HEK293 (cell line): ENCODE data around the gene ZNF524.
A peak's percentile ranks its signal among the peaks of the same experiment; 100 is the strongest.

Source experiments
- CTCF ChIA-PET: fragments of 350-600 bp; formaldehyde crosslinking; extraction: SDS; loops from one replicate; lab custom pipeline; 2021; ENCODE audit warnings: antibody characterized with exemption; lab: Yijun Ruan, JAX
- POLR2A ChIA-PET: fragments of 300-600 bp; formaldehyde crosslinking; extraction: SDS; loops from one replicate; lab custom pipeline; 2020; ENCODE audit warnings: antibody characterized with exemption, inconsistent platforms; lab: Yijun Ruan, JAX
- H3K27ac ChIP-seq: fragments of 200-500 bp; sonication (Bioruptor generic); 2 replicates; pipeline ENCODE4 v1.5.1; 2014; ENCODE audit warnings: low read depth, low read length, control low read depth, inconsistent platforms; ENCODE audit errors: extremely low read depth
- H3K36me3 ChIP-seq, 2 experiments: fragments of 200-500 bp in 1 of 2; sonication (Bioruptor generic) in 1 of 2; 1 replicate in 1 of 2; 2 replicates in 1 of 2; pipeline ENCODE4 v1.5.1; 2014 to 2017; ENCODE audit warnings: inconsistent platforms in 2 of 2, low read length in 2 of 2; ENCODE audit not compliant: control insufficient read depth in 2 of 2, insufficient read depth in 1 of 2
- H3K4me1 ChIP-seq: fragments of 200-500 bp; sonication (Bioruptor generic); 2 replicates; pipeline ENCODE4 v1.5.1; 2014; ENCODE audit warnings: mild to moderate bottlenecking, low read length, inconsistent platforms; ENCODE audit not compliant: control insufficient read depth, insufficient read depth
- H3K4me3 ChIP-seq: 2 replicates; pipeline ENCODE4 v1.5.1; 2011; ENCODE audit warnings: low read depth, mild to moderate bottlenecking, control low read depth, low read length, moderate library complexity
- H3K9me3 ChIP-seq: fragments of 200-500 bp; sonication (Bioruptor generic); 2 replicates; pipeline ENCODE4 v1.5.1; 2014; ENCODE audit warnings: low read depth, low read length, inconsistent platforms; ENCODE audit not compliant: control insufficient read depth, insufficient read depth
- ATF2 ChIP-seq: fragments of 450-650 bp; formaldehyde crosslinking; IDR thresholded peaks from 2 replicates; pipeline ENCODE4 v1.5.1; 2016; ENCODE audit warnings: missing biosample characterization, missing genetic modification characterization, low read depth
- BCL11A ChIP-seq: fragments of 450-650 bp; formaldehyde crosslinking; IDR thresholded peaks from 2 replicates; pipeline ENCODE4 v1.5.1; 2016; ENCODE audit warnings: low read depth, missing biosample characterization, missing genetic modification characterization
- BCL6B ChIP-seq: fragments of 450-650 bp; formaldehyde crosslinking; IDR thresholded peaks from 2 replicates; pipeline ENCODE4 v1.5.1; 2017; ENCODE audit warnings: missing biosample characterization, missing genetic modification characterization
- GFI1B ChIP-seq: fragments of 450-650 bp; formaldehyde crosslinking; IDR thresholded peaks from 2 replicates; pipeline ENCODE4 v1.5.1; 2016; ENCODE audit warnings: missing biosample characterization, missing genetic modification characterization
- GLIS1 ChIP-seq: fragments of 450-650 bp; formaldehyde crosslinking; IDR thresholded peaks from 2 replicates; pipeline ENCODE4 v1.5.1; 2016; ENCODE audit warnings: missing biosample characterization, missing genetic modification characterization
- KLF1 ChIP-seq: fragments of 450-650 bp; formaldehyde crosslinking; IDR thresholded peaks from 2 replicates; pipeline ENCODE4 v1.5.1; 2016; ENCODE audit warnings: missing biosample characterization, missing genetic modification characterization
- KLF8 ChIP-seq: fragments of 450-650 bp; formaldehyde crosslinking; IDR thresholded peaks from 2 replicates; pipeline ENCODE4 v1.5.1; 2016; ENCODE audit warnings: missing biosample characterization, missing genetic modification characterization
- KLF9 ChIP-seq: fragments of 450-650 bp; formaldehyde crosslinking; IDR thresholded peaks from 2 replicates; pipeline ENCODE4 v1.5.1; 2016; ENCODE audit warnings: missing biosample characterization, missing genetic modification characterization, low read depth
- PATZ1 ChIP-seq: fragments of 450-650 bp; formaldehyde crosslinking; IDR thresholded peaks from 2 replicates; pipeline ENCODE4 v1.5.1; 2016; ENCODE audit warnings: missing biosample characterization, missing genetic modification characterization
- SP2 ChIP-seq: fragments of 450-650 bp; formaldehyde crosslinking; IDR thresholded peaks from 2 replicates; pipeline ENCODE4 v1.5.1; 2016; ENCODE audit warnings: missing biosample characterization, missing genetic modification characterization
- SP3 ChIP-seq: fragments of 450-650 bp; formaldehyde crosslinking; IDR thresholded peaks from 2 replicates; pipeline ENCODE4 v1.5.1; 2016; ENCODE audit warnings: missing biosample characterization, missing genetic modification characterization
- ZBTB10 ChIP-seq: fragments of 450-650 bp; formaldehyde crosslinking; IDR thresholded peaks from 2 replicates; pipeline ENCODE4 v1.5.1; 2016; ENCODE audit warnings: missing biosample characterization, missing genetic modification characterization
- ZBTB26 ChIP-seq: fragments of 450-650 bp; formaldehyde crosslinking; optimal IDR thresholded peaks from 2 replicates; pipeline ENCODE3; 2016; ENCODE audit warnings: missing biosample characterization, mild to moderate bottlenecking, missing genetic modification characterization
- ZBTB8A ChIP-seq: fragments of 450-650 bp; formaldehyde crosslinking; IDR thresholded peaks from 2 replicates; pipeline ENCODE4 v1.5.1; 2016; ENCODE audit warnings: missing biosample characterization, missing genetic modification characterization
- ZEB2 ChIP-seq: fragments of 450-650 bp; formaldehyde crosslinking; IDR thresholded peaks from 2 replicates; pipeline ENCODE4 v1.5.1; 2016; ENCODE audit warnings: missing biosample characterization, missing genetic modification characterization
- ZNF175 ChIP-seq: fragments of 450-650 bp; formaldehyde crosslinking; IDR thresholded peaks from 2 replicates; pipeline ENCODE4 v1.5.1; 2016; ENCODE audit warnings: missing biosample characterization, missing genetic modification characterization
- ZNF239 ChIP-seq: fragments of 450-650 bp; formaldehyde crosslinking; IDR thresholded peaks from 2 replicates; pipeline ENCODE4 v1.5.1; 2016; ENCODE audit warnings: missing biosample characterization, missing genetic modification characterization
- ZNF24 ChIP-seq: fragments of 450-650 bp; formaldehyde crosslinking; IDR thresholded peaks from 2 replicates; pipeline ENCODE4 v1.5.1; 2016; ENCODE audit warnings: missing biosample characterization, missing genetic modification characterization
- ZNF366 ChIP-seq: fragments of 450-650 bp; formaldehyde crosslinking; conservative IDR thresholded peaks from 2 replicates; pipeline ENCODE4 v1.5.1; 2016; ENCODE audit warnings: missing biosample characterization, missing genetic modification characterization
- ZNF449 ChIP-seq: fragments of 450-650 bp; formaldehyde crosslinking; IDR thresholded peaks from 2 replicates; pipeline ENCODE4 v1.5.1; 2017; ENCODE audit warnings: missing biosample characterization, mild to moderate bottlenecking, missing genetic modification characterization, moderate library complexity
- ZNF544 ChIP-seq: fragments of 450-650 bp; formaldehyde crosslinking; IDR thresholded peaks from 2 replicates; pipeline ENCODE4 v1.5.0; 2017; ENCODE audit warnings: missing biosample characterization, missing genetic modification characterization
- ZNF580 ChIP-seq: fragments of 450-650 bp; formaldehyde crosslinking; IDR thresholded peaks from 2 replicates; pipeline ENCODE4 v1.5.1; 2016; ENCODE audit warnings: missing biosample characterization, missing genetic modification characterization

The ZNF524 gene

GRCh38 chr19:55605207-55605636 is 5.1 kb downstream of the ZNF524 start (continued):
- TF ChIP-seq ATF2 (tag by site-specific recombination) (no peak), PATZ1 (tag by site-specific recombination) (peak; percentile 81), ZBTB26 (tag by site-specific recombination) (peak; percentile 65), SP2 (tag by site-specific recombination) (peak; percentile 87), ZEB2 (tag by site-specific recombination) (peak; percentile 44), KLF9 (tag by site-specific recombination) (peak; percentile 96), ZNF24 (0 out of 2 replicates have a peak, but pooled peaks have one; percentile 8), KLF8 (tag by site-specific recombination) (peak; percentile 67; the same call in 1 of the 2 replicates), SP3 (tag by site-specific recombination) (peak; percentile 88), GLIS1 (tag by site-specific recombination) (peak; percentile 58; the same call in 1 of the 2 replicates), BCL6B (tag by site-specific recombination) (no peak), KLF1 (tag by site-specific recombination) (peak; percentile 25), ZBTB10 (tag by site-specific recombination) (0 out of 2 replicates have a peak, but pooled peaks have one; percentile 6), ZNF366 (tag by site-specific recombination) (peak; percentile 74), ZNF239 (no peak), ZBTB8A (tag by site-specific recombination) (peak; percentile 62)
- TF ChIP-seq, all 188 proteins: peak for 20

- ChIA-PET POLR2A (interaction anchor here (0.5 to 4.5 kb wide), 24 partner anchors 16 to 489 kb away, joined by 3 to 75 read pairs (median 4); partner anchors contain the start of genes ISOC2, PPP1R12C, U2AF2 and UBE2S), CTCF (interaction anchor here (0.5 to 3.1 kb wide), 40 partner anchors 8 to 1737 kb away, joined by 3 to 50 read pairs (median 4); partner anchors contain the start of genes ISOC2, KMT5C, SBK2 and ZNF579)
- H3K9me3 ChIP-seq = no peaks in the 10 kb centered on the region
- H3K27ac ChIP-seq = peak within 1 kb of the TSS; percentile 88
- peaks cover 6% of the 10 kb centered on the region; the same call in 1 of the 2 replicates for H3K4me1 ChIP-seq
- H3K36me3 ChIP-seq = peaks cover 17 to 27% of the 10 kb centered on the region in 2 experiments; a peak in 2 of 3 replicates
- peak within 1 kb of the TSS; percentile 97 for H3K4me3 ChIP-seq
- no peak for TF ChIP-seq BCL11A (tag by site-specific recombination)
- no peak for TF ChIP-seq ZNF449 (tag by site-specific recombination)
- no peak for TF ChIP-seq ATF2 (tag by site-specific recombination)
- TF ChIP-seq ZNF544 (tag by site-specific recombination) = no peak
- TF ChIP-seq GFI1B (tag by site-specific recombination) = no peak
- no peak for TF ChIP-seq ZNF580 (tag by site-specific recombination)
- no peak for TF ChIP-seq ZNF175 (tag by site-specific recombination)
These were observed 5.8 kb downstream of the ZNF524 start, which contains the start of gene ZNF865 for GRCh38 chr19:55605637-55606470. ZNF865 (plus strand) TSS chr19:55605647; CDS start chr19:55613619, 7,972 bp downstream.
